ENCODE results near the gene FAM13A. TPM values are rescaled to one million over a fixed set of nuclear protein-coding genes. Genes with fewer than 3 reads are reported as not detected.

FAM13A gene
- total RNA-seq, 1 donor from 2014 or later: 16.7 TPM

- TF ChIP-seq CTCF (IDR thresholded peaks at IDR 0.05; ENCODE audit: unreplicated experiment): no peak
- no peak overlapping the region for H3K4me3 Mint-ChIP-seq (ENCODE audit: unreplicated experiment)
- H3K36me3 Mint-ChIP-seq (ENCODE audit: low read depth, unreplicated experiment): peaks cover 4% of the 10 kb centered on the region
Observed at GRCh38 chr4:89048906-89049601, 7.9 kb downstream of the FAM13A start.

GRCh38 chr4:89044147-89044900 lies 12.7 kb downstream of the FAM13A start:
- H3K27ac Mint-ChIP-seq (ENCODE audit: unreplicated experiment): no peak overlapping the region
- no peaks in the 10 kb centered on the region for H3K9me3 Mint-ChIP-seq (ENCODE audit: unreplicated experiment)
- no peaks in the 10 kb centered on the region for H3K27me3 Mint-ChIP-seq (ENCODE audit: unreplicated experiment)
- TF ChIP-seq CTCF (IDR thresholded peaks at IDR 0.05; ENCODE audit: unreplicated experiment): no peak
- peaks cover 4% of the 10 kb centered on the region for H3K4me1 Mint-ChIP-seq (ENCODE audit: unreplicated experiment)
- H3K36me3 Mint-ChIP-seq (ENCODE audit: low read depth, unreplicated experiment): peaks cover 3% of the 10 kb centered on the region
- DNase-seq (ENCODE audit: low spot score): no peak
- H3K4me3 Mint-ChIP-seq (ENCODE audit: unreplicated experiment): no peak overlapping the region

More at GRCh38 chr4:89048906-89049601, 7.9 kb downstream of the FAM13A start:
- DNase-seq (ENCODE audit: low spot score): no peak
- Mint-ChIP-seq H3K27ac (ENCODE audit: unreplicated experiment) (no peak overlapping the region), H3K9me3 (ENCODE audit: unreplicated experiment) (no peaks in the 10 kb centered on the region), H3K4me1 (ENCODE audit: unreplicated experiment) (peaks cover 19% of the 10 kb centered on the region), H3K27me3 (ENCODE audit: unreplicated experiment) (no peaks in the 10 kb centered on the region)

- no peak for TF ChIP-seq CTCF (IDR thresholded peaks at IDR 0.05; ENCODE audit: unreplicated experiment)
- Mint-ChIP-seq H3K4me3 (ENCODE audit: unreplicated experiment) (no peak overlapping the region), H3K27me3 (ENCODE audit: unreplicated experiment) (no peaks in the 10 kb centered on the region), H3K27ac (ENCODE audit: unreplicated experiment) (no peak overlapping the region), H3K36me3 (ENCODE audit: low read depth, unreplicated experiment) (peaks cover 11% of the 10 kb centered on the region), H3K9me3 (ENCODE audit: unreplicated experiment) (peaks cover 5% of the 10 kb centered on the region), H3K4me1 (ENCODE audit: unreplicated experiment) (peaks cover 4% of the 10 kb centered on the region)
- DNase-seq (ENCODE audit: low spot score): no peak
Observed at GRCh38 chr4:89042055-89042454, 14.9 kb downstream of the FAM13A start.

- H3K9me3 Mint-ChIP-seq (ENCODE audit: unreplicated experiment): peaks cover 5% of the 10 kb centered on the region
- peaks cover 22% of the 10 kb centered on the region for H3K36me3 Mint-ChIP-seq (ENCODE audit: low read depth, unreplicated experiment)
- H3K27me3 Mint-ChIP-seq (ENCODE audit: unreplicated experiment): no peaks in the 10 kb centered on the region
- no peaks in the 10 kb centered on the region for H3K4me1 Mint-ChIP-seq (ENCODE audit: unreplicated experiment)
- no peak for TF ChIP-seq CTCF (IDR thresholded peaks at IDR 0.05; ENCODE audit: unreplicated experiment)
- no peak for DNase-seq (ENCODE audit: low spot score)
- H3K27ac Mint-ChIP-seq (ENCODE audit: unreplicated experiment): no peak overlapping the region
- no peak overlapping the region for H3K4me3 Mint-ChIP-seq (ENCODE audit: unreplicated experiment)
Observed at GRCh38 chr4:89039730-89040338, 17.2 kb downstream of the FAM13A start.

All from endothelial cell (in vitro differentiated cells).